Measurements from ENCODE around the gene OR52N5. TPM values are rescaled to one million over a fixed set of nuclear protein-coding genes. Genes with fewer than 3 reads are reported as not detected.

OR52N5 gene
- total RNA-seq, 1 experiment from 2014 or later: not detected

GRCh38 chr11:5791165-5791564 is 8.0 kb upstream of the OR52N5 start, which contains the start of gene OR52N1:
OR52N1 (minus strand) TSS chr11:5791265; CDS start chr11:5788816, 2,449 bp downstream.
- H3K27ac Mint-ChIP-seq: no peak within 1 kb of the TSS
- no peak within 1 kb of the TSS for H3K4me3 Mint-ChIP-seq
- DNase-seq (ENCODE audit: low spot score) (no peak), ATAC-seq (no peak)
- no peaks in the 10 kb centered on the region for H3K36me3 Mint-ChIP-seq
- CTCF ChIA-PET: no interaction called here
- no peaks in the 10 kb centered on the region for H3K27me3 Mint-ChIP-seq (ENCODE audit: low read depth)
- TF ChIP-seq PRRX2 (CRISPR knock-in tag; IDR thresholded peaks at IDR 0.05) (no peak), ZNF671 (CRISPR knock-in tag; IDR thresholded peaks at IDR 0.05) (no peak), AR (CRISPR knock-in tag; IDR thresholded peaks at IDR 0.05) (no peak), ZNF512 (CRISPR knock-in tag; IDR thresholded peaks at IDR 0.05; ENCODE audit: borderline replicate concordance) (no peak), NR1H2 (CRISPR knock-in tag; IDR thresholded peaks at IDR 0.05) (no peak), RORB (CRISPR knock-in tag; IDR thresholded peaks at IDR 0.05) (no peak), CTCF (IDR thresholded peaks at IDR 0.05) (no peak), E2F5 (CRISPR knock-in tag; IDR thresholded peaks at IDR 0.05) (no peak), ZNF396 (CRISPR knock-in tag; IDR thresholded peaks at IDR 0.05; ENCODE audit: borderline replicate concordance) (no peak), MXD4 (CRISPR knock-in tag; IDR thresholded peaks at IDR 0.05; ENCODE audit: borderline replicate concordance) (no peak), TEAD4 (CRISPR knock-in tag; IDR thresholded peaks at IDR 0.05) (no peak), FOXK1 (CRISPR knock-in tag; IDR thresholded peaks at IDR 0.05) (no peak)
- POLR2A ChIA-PET: no interaction called here
- no peaks in the 10 kb centered on the region for H3K9me3 Mint-ChIP-seq
- H3K4me1 Mint-ChIP-seq: no peaks in the 10 kb centered on the region

GRCh38 chr11:5767056-5767455 is 16.1 kb downstream of the OR52N5 start:
- no peaks in the 10 kb centered on the region for H3K4me1 Mint-ChIP-seq
- no peaks in the 10 kb centered on the region for H3K9me3 Mint-ChIP-seq
- no peak overlapping the region for H3K4me3 Mint-ChIP-seq
- ChIA-PET CTCF (no interaction called here), POLR2A (no interaction called here)
- TF ChIP-seq SMAD3 (CRISPR knock-in tag; IDR thresholded peaks at IDR 0.05; ENCODE audit: borderline replicate concordance) (no peak), E2F1 (CRISPR knock-in tag; IDR thresholded peaks at IDR 0.05) (no peak), ELF4 (CRISPR knock-in tag; IDR thresholded peaks at IDR 0.05; ENCODE audit: low read depth) (no peak), ZNF425 (CRISPR knock-in tag; conservative IDR thresholded peaks at IDR 0.05) (no peak), CTCF (IDR thresholded peaks at IDR 0.05) (no peak)
- no peak overlapping the region for H3K27ac Mint-ChIP-seq
- DNase-seq (ENCODE audit: low spot score) (no peak), ATAC-seq (no peak)
- no peaks in the 10 kb centered on the region for H3K27me3 Mint-ChIP-seq (ENCODE audit: low read depth)
- H3K36me3 Mint-ChIP-seq: no peaks in the 10 kb centered on the region

Measured in WTC11 (cell line).